Measurements from ENCODE around the gene ZBP1.

- TF ChIP-seq CTCF (IDR thresholded peaks at IDR 0.05), result no peak
- TF ChIP-seq POLR2A (IDR thresholded peaks at IDR 0.05), result no peak
Observed at GRCh38 chr20:57559289-57559634, 61.0 kb downstream of the ZBP1 start.
